Inflammatory macrophage treated with lipopolysaccharide for 4 hours (primary cell): ENCODE measurements around the gene MAN1A2.
A peak's percentile ranks its signal among the peaks of the same experiment; 100 is the strongest.

Experiments
- DNase-seq: peaks from one replicate; pipeline ENCODE4 v3.0.0-alpha.2; 2020

Gene MAN1A2

DNA sequence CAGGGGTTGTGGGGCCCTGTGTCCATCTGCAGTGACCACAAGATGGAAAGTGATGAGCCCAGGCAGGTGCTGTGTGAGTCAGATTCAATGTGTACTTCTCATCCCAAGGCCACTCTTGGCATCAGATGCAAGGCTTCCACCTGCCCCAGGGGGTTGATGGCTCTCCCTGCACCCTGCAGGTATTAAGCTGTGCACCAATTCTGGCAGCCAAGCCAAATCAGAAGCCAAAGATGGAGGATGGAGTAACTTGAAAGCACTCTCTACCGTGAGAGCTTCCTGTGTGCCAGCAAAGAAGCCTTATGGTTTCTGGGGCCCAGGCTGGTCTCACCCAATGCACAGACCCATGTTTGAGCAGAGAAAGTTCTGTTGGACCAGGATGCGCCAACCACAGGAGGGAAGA is 194.3 kb downstream of the MAN1A2 start:
- no peak for DNase-seq

GRCh38 chr1:117562581-117563491 is 195.6 kb downstream of the MAN1A2 start:
- no peak for DNase-seq

- DNase-seq = no peak
Observed at GRCh38 chr1:117563492-117563875, 196.2 kb downstream of the MAN1A2 start.

DNA sequence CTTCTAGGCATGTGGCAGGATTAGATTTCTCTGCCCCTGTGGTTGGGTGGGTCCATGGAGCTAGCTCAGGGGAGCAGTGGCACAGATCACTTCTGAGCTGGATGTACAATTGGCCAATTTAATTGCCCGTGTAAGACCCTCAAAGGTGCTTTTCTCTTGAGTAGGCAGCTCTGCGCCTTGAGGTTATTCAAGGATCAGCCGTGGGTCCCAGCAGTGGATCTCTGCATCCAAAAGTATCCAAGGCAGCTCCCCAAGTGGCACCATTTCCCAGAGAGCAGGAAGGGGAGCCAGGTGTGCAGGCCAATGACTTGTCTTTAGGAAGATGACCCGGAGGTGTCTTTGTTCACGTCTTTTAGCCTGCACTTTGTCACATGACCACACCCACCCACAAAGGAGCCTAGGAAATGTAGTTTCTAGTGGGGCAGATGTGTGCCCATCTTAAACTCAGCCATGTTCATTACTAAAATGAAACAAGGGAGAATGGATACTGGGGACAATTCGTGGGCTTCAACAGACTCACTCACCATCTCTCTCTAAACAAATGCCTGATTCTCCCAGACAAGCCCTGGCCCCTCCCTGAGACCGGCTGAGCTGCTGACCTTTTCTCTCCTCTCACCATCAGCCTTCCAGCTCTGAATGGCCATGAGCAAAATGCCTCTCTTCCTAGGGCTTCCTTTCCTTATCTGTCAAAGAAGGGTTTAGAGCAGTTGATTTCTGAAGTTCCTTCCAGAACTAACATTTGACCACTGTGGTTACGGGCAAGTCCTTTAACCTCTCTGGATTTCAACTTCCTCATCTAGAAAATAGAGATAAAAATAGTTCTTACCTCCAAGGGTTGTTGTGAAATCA is 197.2 kb downstream of the MAN1A2 start:
- peak; percentile 5 for DNase-seq

DNA sequence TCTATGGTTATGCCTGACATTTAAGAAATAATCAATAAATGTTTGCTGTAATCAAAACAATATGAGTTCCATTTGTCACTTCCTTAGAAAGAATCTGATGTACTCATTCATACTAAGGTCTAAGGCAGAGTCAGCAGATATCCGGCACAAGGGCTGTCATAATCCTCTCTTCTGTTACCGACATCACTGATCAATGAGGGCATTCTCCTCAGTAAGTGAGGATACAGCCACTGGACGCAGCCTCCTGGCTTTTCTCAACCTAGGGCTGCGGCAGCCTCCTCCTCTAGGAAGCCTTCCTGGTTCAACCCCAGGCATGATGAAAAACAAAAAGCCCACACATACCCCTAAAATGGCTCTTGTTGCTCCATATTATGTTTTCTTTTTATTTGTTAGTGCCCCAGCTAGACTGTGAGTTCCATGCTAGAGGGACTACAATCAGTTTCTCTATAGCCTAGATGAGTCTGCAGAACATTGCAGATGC is 197.9 kb downstream of the MAN1A2 start:
- no peak for DNase-seq

- DNase-seq = no peak
Observed at GRCh38 chr1:117565745-117566455, 198.7 kb downstream of the MAN1A2 start.

GRCh38 chr1:117566556-117566955 is 199.3 kb downstream of the MAN1A2 start:
- no peak for DNase-seq

- no peak for DNase-seq
Observed at GRCh38 chr1:117567435-117567834, 200.2 kb downstream of the MAN1A2 start.

DNA sequence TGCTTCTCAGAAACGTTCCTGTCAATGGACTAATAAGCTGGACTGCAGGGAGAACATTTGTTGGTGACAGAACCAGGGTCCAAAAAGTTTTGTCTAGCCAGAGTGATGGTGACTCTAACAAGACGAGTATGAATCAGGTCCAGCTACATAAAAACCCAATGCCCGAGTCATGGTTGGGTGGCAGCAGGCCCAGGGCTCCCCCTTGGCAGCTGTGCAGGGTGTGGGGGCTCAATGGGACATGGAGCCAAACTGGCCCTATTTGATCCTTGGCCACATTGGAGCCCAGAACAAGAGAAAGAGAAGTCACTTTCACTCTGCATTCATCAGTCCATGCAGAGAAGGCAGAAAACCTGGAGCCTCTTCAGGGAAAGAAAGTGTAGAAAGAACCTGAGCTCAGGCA is 200.7 kb downstream of the MAN1A2 start:
- no peak for DNase-seq

GRCh38 chr1:117568999-117569398 is 201.8 kb downstream of the MAN1A2 start:
- no peak for DNase-seq

- DNase-seq = no peak
Observed at GRCh38 chr1:117569856-117570255, 202.6 kb downstream of the MAN1A2 start.

DNA sequence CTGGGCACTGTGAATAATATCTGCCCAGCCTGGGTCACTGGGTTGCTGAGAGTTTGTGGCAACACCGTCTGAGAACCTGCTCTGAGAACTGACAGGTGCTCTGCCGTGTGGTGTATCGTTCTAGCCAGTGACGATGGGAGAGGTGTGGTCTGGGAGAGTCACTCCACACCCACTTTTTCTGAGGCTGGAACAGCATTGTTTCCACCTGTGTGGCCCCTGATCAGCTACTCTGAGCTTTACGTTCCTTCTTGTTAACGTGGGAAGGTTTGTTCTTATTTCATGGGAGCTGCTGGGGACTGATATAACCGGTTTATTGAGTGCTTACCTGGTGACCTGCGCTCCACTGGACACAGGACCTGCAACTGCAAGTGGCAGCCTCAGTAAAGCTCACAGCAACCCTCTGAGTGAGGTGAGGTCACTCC is 203.8 kb downstream of the MAN1A2 start:
- DNase-seq = no peak

DNA sequence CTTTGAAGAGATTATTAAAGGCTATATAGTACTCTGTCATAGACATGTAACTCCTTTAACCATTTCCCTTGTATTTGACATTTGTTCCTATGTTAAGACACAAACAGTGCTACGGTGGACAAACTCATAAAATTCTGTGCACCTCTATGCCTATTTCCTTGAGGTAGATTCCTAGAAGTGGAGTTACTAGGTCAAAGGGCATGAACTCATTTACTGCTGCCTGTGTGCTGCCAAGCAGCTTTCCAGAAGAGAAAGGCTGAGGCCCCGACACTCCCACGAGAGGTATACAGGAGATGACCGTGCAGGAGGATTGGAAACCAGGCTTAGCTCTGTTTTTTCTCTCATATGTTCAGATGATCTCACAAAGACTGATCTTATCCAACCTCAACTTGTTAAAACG is 204.2 kb downstream of the MAN1A2 start:
- DNase-seq = no peak

DNA sequence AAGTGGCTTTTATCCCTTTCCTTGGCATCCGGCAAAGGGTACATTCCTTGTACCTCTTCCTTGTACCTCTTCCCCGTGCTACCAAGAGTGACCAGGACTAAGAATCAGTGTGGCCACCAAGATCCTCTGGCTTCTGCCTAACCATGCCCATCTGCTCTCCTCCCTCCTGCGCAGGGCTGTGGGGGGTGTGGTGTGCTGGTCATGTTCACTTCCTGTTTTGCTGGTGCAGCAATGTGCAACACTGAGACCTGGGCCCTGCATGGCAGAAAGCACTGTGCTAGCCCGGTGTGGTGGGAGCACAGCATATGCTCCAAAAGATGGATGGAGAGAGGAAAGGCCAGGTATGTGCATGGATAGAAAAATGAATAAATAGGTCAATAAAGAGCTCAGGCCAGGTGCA is 205.3 kb downstream of the MAN1A2 start:
- peak; percentile 29 for DNase-seq

GRCh38 chr1:117573386-117574023 is 206.3 kb downstream of the MAN1A2 start:
- no peak for DNase-seq

DNA sequence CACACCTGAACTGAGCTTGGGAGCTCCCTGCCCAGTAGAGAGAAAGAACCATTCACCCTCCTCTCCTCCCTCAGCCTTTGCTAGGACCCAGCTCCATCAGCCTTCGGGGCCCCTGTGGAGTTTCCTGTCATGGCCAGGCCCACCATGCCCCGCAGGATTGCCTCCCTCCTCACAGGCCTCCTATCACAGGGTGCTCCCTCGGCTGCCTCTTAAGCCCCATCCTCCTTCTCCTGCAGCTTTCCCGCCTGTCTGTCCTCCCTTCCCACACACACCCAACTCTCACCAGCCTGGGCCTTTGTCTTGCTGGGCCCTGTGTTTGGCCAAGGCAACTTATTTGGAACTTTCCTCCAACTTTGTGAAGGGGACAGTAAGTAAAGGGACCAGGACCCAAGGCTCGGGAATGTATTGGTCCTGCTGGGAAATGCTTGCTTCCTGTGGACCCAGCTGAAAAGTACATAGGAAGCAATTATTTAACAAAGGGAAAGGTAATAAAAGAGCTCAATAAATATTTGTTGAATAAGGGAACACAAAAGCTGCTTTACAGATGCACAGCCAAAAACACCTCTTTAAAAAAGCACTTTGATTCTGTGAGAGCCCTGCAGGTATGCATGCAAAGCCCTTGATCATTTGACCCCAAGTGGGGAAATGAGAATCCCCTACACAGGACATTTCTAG is 207.0 kb downstream of the MAN1A2 start:
- DNase-seq = no peak

GRCh38 chr1:117575586-117576225 is 208.5 kb downstream of the MAN1A2 start:
- no peak for DNase-seq

DNA sequence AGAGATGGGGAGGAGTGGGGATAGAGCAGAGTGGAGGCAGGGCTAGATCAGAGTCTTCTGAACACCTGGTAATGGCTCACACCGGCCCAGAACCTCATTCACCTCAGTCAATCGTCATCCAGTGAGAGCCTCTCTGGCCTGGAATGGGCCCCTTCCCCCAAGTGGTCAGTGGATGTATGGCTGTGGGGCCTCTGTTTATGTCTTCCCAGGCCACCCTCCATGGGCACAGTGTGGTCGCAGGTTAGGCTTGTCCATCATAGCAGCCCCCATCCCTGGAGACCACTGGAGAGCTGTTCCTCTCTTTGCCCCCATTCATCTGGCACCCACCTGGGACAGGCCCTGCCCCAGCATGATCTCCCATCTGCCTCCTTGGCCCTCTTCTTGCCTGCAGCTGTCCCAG is 209.0 kb downstream of the MAN1A2 start:
- DNase-seq = no peak

- no peak for DNase-seq
Observed at GRCh38 chr1:117577191-117577885, 210.1 kb downstream of the MAN1A2 start.

GRCh38 chr1:117578466-117578865 is 211.2 kb downstream of the MAN1A2 start:
- no peak for DNase-seq
